Liver (tissue), 9 donors: ENCODE results near the gene DUSP8. TPM values are rescaled to one million over a fixed set of nuclear protein-coding genes. Genes with fewer than 3 reads are reported as not detected.

Experiments used
- DNase-seq: peaks from one replicate; pipeline ENCODE4 v3.0.0-alpha.2; 2017; ENCODE audit warnings: low spot score
- H3K27ac ChIP-seq, 2 donors: one replicate each; pipeline ENCODE4 v1.7.0; 2013; ENCODE audit warnings: inconsistent platforms in 2 of 2, low read length in 2 of 2, control low read depth in 1 of 2, low read depth in 1 of 2, mild to moderate bottlenecking in 1 of 2
- H3K27me3 ChIP-seq, 4 donors: one replicate each; pipeline versions ENCODE4 v1.6.1 to v1.7.0; 2013; ENCODE audit warnings: low read length in 3 of 4, inconsistent platforms in 1 of 4, mild to moderate bottlenecking in 1 of 4, moderate library complexity in 1 of 4; ENCODE audit not compliant: control insufficient read depth in 4 of 4, insufficient read depth in 4 of 4
- H3K36me3 ChIP-seq, 4 donors: one replicate each; pipeline versions ENCODE4 v1.6.1 to v1.7.0; 2013; ENCODE audit warnings: low read length in 3 of 4, mild to moderate bottlenecking in 3 of 4, low read depth in 1 of 4, moderate library complexity in 1 of 4; ENCODE audit not compliant: control insufficient read depth in 4 of 4, insufficient read depth in 3 of 4
- H3K4me1 ChIP-seq, 4 donors: one replicate each; pipeline versions ENCODE4 v1.6.1 to v1.7.0; 2013; ENCODE audit warnings: low read length in 3 of 4, mild to moderate bottlenecking in 3 of 4, moderate library complexity in 1 of 4; ENCODE audit not compliant: control insufficient read depth in 4 of 4, insufficient read depth in 4 of 4
- H3K4me3 ChIP-seq, 3 donors: one replicate each; pipeline versions ENCODE4 v1.6.1 to v1.7.0; 2013; ENCODE audit warnings: low read length in 3 of 3, control low read depth in 1 of 3, low read depth in 1 of 3, mild to moderate bottlenecking in 1 of 3
- H3K9ac ChIP-seq, 2 donors: one replicate each; pipeline ENCODE4 v1.7.0; 2013; ENCODE audit warnings: low read length in 2 of 2, mild to moderate bottlenecking in 2 of 2, moderate library complexity in 2 of 2, control low read depth in 1 of 2, low read depth in 1 of 2
- H3K9me3 ChIP-seq, 4 donors: one replicate each; pipeline versions ENCODE4 v1.6.1 to v1.7.0; 2013; ENCODE audit warnings: low read length in 3 of 4; ENCODE audit not compliant: control insufficient read depth in 4 of 4
- ATF3 ChIP-seq: IDR thresholded peaks from 2 replicates; pipeline ENCODE4 v1.6.1; 2016; ENCODE audit warnings: antibody characterized with exemption
- EGR1 ChIP-seq, 2 donors: IDR thresholded peaks; 2 replicates each; pipeline ENCODE4 v1.6.1; 2016 to 2018; ENCODE audit warnings: antibody characterized with exemption in 2 of 2, low read depth in 2 of 2
- FOXA2 ChIP-seq: IDR thresholded peaks from 2 replicates; pipeline ENCODE4 v1.6.1; 2016; ENCODE audit warnings: antibody characterized with exemption
- GABPA ChIP-seq, 2 donors: IDR thresholded peaks in 1 of 2; conservative IDR thresholded peaks in 1 of 2; 2 replicates each; pipeline ENCODE4 v1.6.1; 2016; ENCODE audit warnings: antibody characterized with exemption in 2 of 2, mild to moderate bottlenecking in 1 of 2, moderate library complexity in 1 of 2
- HNF4A ChIP-seq, 2 donors: conservative IDR thresholded peaks; 2 replicates each; pipeline ENCODE4 v1.6.1; 2016; ENCODE audit warnings: antibody characterized with exemption in 2 of 2, mild to moderate bottlenecking in 2 of 2
- HNF4G ChIP-seq: IDR thresholded peaks from 2 replicates; pipeline ENCODE4 v1.6.1; 2016; ENCODE audit warnings: antibody characterized with exemption
- JUND ChIP-seq, 2 donors: IDR thresholded peaks; 2 replicates each; pipeline ENCODE4 v1.6.1; 2016; ENCODE audit warnings: antibody characterized with exemption in 2 of 2
- RXRA ChIP-seq, 2 donors: IDR thresholded peaks; 2 replicates each; pipeline ENCODE4 v1.6.1; 2017 to 2018; ENCODE audit warnings: antibody characterized with exemption in 2 of 2, mild to moderate bottlenecking in 1 of 2
- YY1 ChIP-seq: IDR thresholded peaks from 2 replicates; pipeline ENCODE4 v1.6.1; 2016; ENCODE audit warnings: antibody characterized with exemption, mild to moderate bottlenecking
- ZBTB33 ChIP-seq: IDR thresholded peaks from 2 replicates; pipeline ENCODE4 v1.6.1; 2016; ENCODE audit warnings: antibody characterized with exemption
- WGBS: extraction: QIAGEN DNeasy Blood & Tissue Kit; methylation state at CpG from one replicate; pipeline ENCODE4 v1.1.7; 2013; 5-methylcytosine and 5-hydroxymethylcytosine counted together
- polyA plus RNA-seq, 2 donors: library from polyadenylated mRNA; stranded (reverse) in 1 of 2; unstranded in 1 of 2; fragments of 200-250 nt in 1 of 2; fragments of >200 nt in 1 of 2; fragmentation: Nextera tagmentation in 1 of 2; extraction: Ambion mirVana in 1 of 2; gene quantifications; one replicate each; pipeline versions ENCODE4 v1.2.1 to v1.2.3, GENCODE V29; 2013 to 2015
- total RNA-seq, 2 donors: library from RNA; depleted of rRNA; stranded (reverse); fragments of >200 nt; gene quantifications; one replicate each; pipeline ENCODE4 v1.2.3, GENCODE V29; 2014
- TF ChIP-seq, protein P1 (sequence below): IDR thresholded peaks from 2 replicates; pipeline ENCODE4 v1.6.1; 2016; ENCODE audit warnings: antibody characterized with exemption
- donor health status: healthy.
- donor health status: healthy.
- donor health status: healthy.
- donor health status: healthy.
- donor health status: healthy.

DUSP8 gene
- total and polyA plus RNA-seq, 4 donors, result 0.06 to 0.33 (median 0.21) TPM

DNA sequence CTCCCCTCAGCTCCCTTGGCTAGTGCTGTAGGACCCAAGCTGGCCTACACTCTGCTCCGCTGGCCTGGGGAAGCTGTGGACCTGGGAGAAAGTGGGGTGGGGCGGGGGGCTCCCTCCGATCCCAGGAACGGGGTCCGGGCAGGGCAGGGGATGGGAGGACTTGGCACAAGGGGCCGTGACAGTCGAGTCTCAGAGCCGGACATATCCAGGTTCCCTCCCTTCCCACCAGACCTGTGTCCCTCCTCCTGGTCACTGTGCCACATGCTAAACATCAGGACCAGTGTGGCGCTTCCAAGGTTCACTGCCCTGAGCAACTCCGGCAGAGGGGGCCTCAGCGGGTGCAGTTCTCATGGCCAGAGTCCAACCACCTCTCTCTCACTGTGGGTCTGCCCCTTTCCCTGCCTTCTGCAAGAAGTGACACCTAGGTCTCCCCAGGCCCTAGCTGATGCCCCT is 2.0 kb downstream of the DUSP8 start:
- peaks cover 0 to 5% (median 0%) of the 10 kb centered on the region in 4 donors for H3K27me3 ChIP-seq
- H3K27ac ChIP-seq, result no peak overlapping the region
- TF ChIP-seq HNF4G (no peak), ATF3 (no peak), HNF4A (conservative IDR thresholded peaks at IDR 0.05) (no peak), FOXA2 (no peak), GABPA (IDR thresholded peaks at IDR 0.05 in 1 of 2, conservative IDR thresholded peaks at IDR 0.05 in 1 of 2) (no peak), YY1 (no peak), EGR1 (IDR thresholded peaks at IDR 0.05; ENCODE audit: low read depth in 2 of 2) (no peak), RXRA (IDR thresholded peaks at IDR 0.05) (no peak), ZBTB33 (no peak), JUND (IDR thresholded peaks at IDR 0.05) (no peak)
- TF ChIP-seq, protein P1, sequence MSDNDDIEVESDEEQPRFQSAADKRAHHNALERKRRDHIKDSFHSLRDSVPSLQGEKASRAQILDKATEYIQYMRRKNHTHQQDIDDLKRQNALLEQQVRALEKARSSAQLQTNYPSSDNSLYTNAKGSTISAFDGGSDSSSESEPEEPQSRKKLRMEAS, result no peak
- H3K9ac ChIP-seq, result no peak overlapping the region
- H3K36me3 ChIP-seq, result no peaks in the 10 kb centered on the region
- no peak for DNase-seq
- peaks cover 6 to 18% (median 12%) of the 10 kb centered on the region in 4 donors for H3K4me1 ChIP-seq
- no peak overlapping the region for H3K4me3 ChIP-seq
- WGBS, result 71% methylated on average over 11 of the region's 11 CpGs
- no peaks in the 10 kb centered on the region for H3K9me3 ChIP-seq

GRCh38 chr11:1569251-1569780 is 2.8 kb downstream of the DUSP8 start:
- WGBS, result 77% methylated on average over 14 of the region's 14 CpGs
- H3K27me3 ChIP-seq, result peaks cover 0 to 4% (median 0%) of the 10 kb centered on the region in 4 donors
- H3K4me1 ChIP-seq, result peaks cover 6 to 16% (median 10%) of the 10 kb centered on the region in 4 donors
- no peak overlapping the region for H3K9ac ChIP-seq
- no peak overlapping the region for H3K27ac ChIP-seq
- H3K36me3 ChIP-seq, result no peaks in the 10 kb centered on the region
- no peak for TF ChIP-seq JUND (IDR thresholded peaks at IDR 0.05)
- no peak for TF ChIP-seq HNF4G
- no peak for TF ChIP-seq ATF3
- TF ChIP-seq YY1, result no peak
- H3K9me3 ChIP-seq, result no peaks in the 10 kb centered on the region
- no peak overlapping the region for H3K4me3 ChIP-seq
- no peak for DNase-seq

- no peak overlapping the region for H3K27ac ChIP-seq
- no peak for DNase-seq
Measured at GRCh38 chr11:1568441-1568911, 3.6 kb downstream of the DUSP8 start.

More at GRCh38 chr11:1568441-1568911, 3.6 kb downstream of the DUSP8 start:
- H3K36me3 ChIP-seq, result no peaks in the 10 kb centered on the region
- WGBS, result 68% methylated on average over 13 of the region's 13 CpGs
- H3K4me1 ChIP-seq, result peaks cover 0 to 11% (median 5%) of the 10 kb centered on the region in 4 donors
- H3K4me3 ChIP-seq, result no peak overlapping the region
- no peak for TF ChIP-seq GABPA (IDR thresholded peaks at IDR 0.05 in 1 of 2, conservative IDR thresholded peaks at IDR 0.05 in 1 of 2)
- no peak for TF ChIP-seq HNF4A (conservative IDR thresholded peaks at IDR 0.05)
- H3K27me3 ChIP-seq, result peaks cover 0 to 3% (median 0%) of the 10 kb centered on the region in 4 donors
- H3K9ac ChIP-seq, result no peak overlapping the region
- no peaks in the 10 kb centered on the region for H3K9me3 ChIP-seq
